K562 (cell line): ENCODE data around the gene KRTAP10-11. TPM values are rescaled to one million over a fixed set of nuclear protein-coding genes. Genes with fewer than 3 reads are reported as not detected.

Source experiments
- ATAC-seq: fragments of 200-7000 bp; cut with Tn5 transposase; 3 replicates; pipeline ENCODE4 v1.9.1; 2020; ENCODE audit warnings: moderate library complexity
- BruUV-seq: library from RNA; stranded (reverse); fragments of 400-500 nt; replicated peaks from 2 replicates; lab custom pipeline; 2021; lab: Mats Ljungman, UMichigan
- CTCF ChIA-PET: fragments of 300-600 bp; formaldehyde crosslinking; extraction: SDS; loops from one replicate; lab custom pipeline; 2021; ENCODE audit warnings: low intra/inter-chr PET ratio; lab: Yijun Ruan, JAX
- POLR2A ChIA-PET: fragments of 300-600, 350-650 bp; sonication (Branson Sonifier 250); formaldehyde crosslinking; extraction: SDS; loops from one replicate; lab custom pipeline; 2021; ENCODE audit warnings: antibody characterized with exemption, inconsistent platforms; lab: Yijun Ruan, JAX
- DNase-seq, 4 experiments: peaks; one replicate each; pipeline versions ENCODE4 v3.0.0 to v3.0.0-alpha.2; 2011 to 2018; ENCODE audit warnings: low spot score in 3 of 4, mixed read lengths in 3 of 4; ENCODE audit errors: extremely low read depth in 1 of 4
- FAIRE-seq: peaks from 2 replicates; lab custom pipeline; 2011; peaks lifted over from hg19 to GRCh38; lab: Jason Lieb, UNC
- H2AFZ ChIP-seq: 2 replicates; pipeline ENCODE4 v1.6.0; 2011; ENCODE audit warnings: low read depth, low read length, control low read depth, inconsistent platforms
- H3K27ac ChIP-seq: fragments of 200-600 bp; 3 replicates; pipeline ENCODE4 v1.8.0; 2011; ENCODE audit warnings: low read depth, mild to moderate bottlenecking, control low read depth, inconsistent platforms, low read length, moderate library complexity, mixed read lengths; ENCODE audit errors: extremely low read depth
- H3K27me3 ChIP-seq, 2 experiments: fragments of 300-600 bp in 1 of 2; 2 replicates in 1 of 2; 3 replicates in 1 of 2; pipeline versions ENCODE4 v1.6.0 to v1.8.0; 2011; ENCODE audit warnings: inconsistent platforms in 2 of 2, low read length in 2 of 2, mild to moderate bottlenecking in 1 of 2, mixed read lengths in 1 of 2, moderate library complexity in 1 of 2; ENCODE audit not compliant: control insufficient read depth in 2 of 2, insufficient read depth in 2 of 2
- H3K36me3 ChIP-seq: fragments of 300-600 bp; 3 replicates; pipeline ENCODE4 v1.8.0; 2011; ENCODE audit warnings: mild to moderate bottlenecking, low read length, inconsistent platforms; ENCODE audit not compliant: control insufficient read depth, insufficient read depth
- H3K4me1 ChIP-seq, 2 experiments: fragments of 200-600 bp in 1 of 2; replicated peaks in 1 of 2; 2 replicates in 1 of 2; 3 replicates in 1 of 2; pipeline versions ENCODE4 v1.5.1 to v1.8.0; 2011; ENCODE audit warnings: inconsistent platforms in 2 of 2, low read length in 2 of 2, mild to moderate bottlenecking in 1 of 2, mixed read lengths in 1 of 2, moderate library complexity in 1 of 2; ENCODE audit not compliant: control insufficient read depth in 2 of 2, insufficient read depth in 2 of 2
- H3K4me2 ChIP-seq: 2 replicates; pipeline ENCODE4 v1.6.1; 2011; ENCODE audit warnings: low read length, control low read depth, inconsistent platforms, mixed read lengths; ENCODE audit not compliant: insufficient read depth
- H3K4me3 ChIP-seq: fragments of 200-600 bp; sonication (generic), shearing (Covaris generic); 2 replicates; pipeline ENCODE4 v1.5.1; 2016; ENCODE audit warnings: control low read depth, inconsistent platforms
- H3K79me2 ChIP-seq: fragments of 200-600 bp; 3 replicates; pipeline ENCODE4 v1.8.0; 2011; ENCODE audit warnings: low read length, inconsistent platforms; ENCODE audit not compliant: control insufficient read depth, insufficient read depth
- H3K9ac ChIP-seq, 2 experiments: 2 replicates each; pipeline versions ENCODE4 v1.6.0 to v1.6.1; 2011; ENCODE audit warnings: low read depth in 2 of 2, low read length in 2 of 2, control low read depth in 1 of 2, inconsistent platforms in 1 of 2, mild to moderate bottlenecking in 1 of 2, mixed read lengths in 1 of 2; ENCODE audit not compliant: insufficient read depth in 1 of 2
- H3K9me1 ChIP-seq: one replicate; pipeline ENCODE4 v1.6.0; 2011; ENCODE audit warnings: inconsistent platforms, mild to moderate bottlenecking, low read length, moderate library complexity; ENCODE audit not compliant: control insufficient read depth, insufficient read depth
- H3K9me3 ChIP-seq: replicated peaks from 2 replicates; pipeline ENCODE4 v1.5.1; 2011; ENCODE audit warnings: low read depth, low read length, inconsistent platforms; ENCODE audit not compliant: control insufficient read depth, insufficient read depth
- H4K20me1 ChIP-seq: replicated peaks from 2 replicates; pipeline ENCODE4 v1.6.1; 2011; ENCODE audit warnings: low read length, inconsistent platforms, mixed read lengths; ENCODE audit not compliant: control insufficient read depth, insufficient read depth
- HNRNPUL1 ChIP-seq: fragments of 200-400 bp; formaldehyde crosslinking; IDR thresholded peaks from 2 replicates; pipeline ENCODE4 v1.6.1; 2017; ENCODE audit warnings: low read length
- JUN ChIP-seq, 2 experiments: sonication (generic) in 1 of 2; formaldehyde crosslinking in 1 of 2; IDR thresholded peaks; 2 replicates each; pipeline versions ENCODE4 v1.6.1 to v1.8.0; 2012 to 2022; ENCODE audit warnings: borderline replicate concordance in 2 of 2, mild to moderate bottlenecking in 2 of 2, improper control_type of control experiment in 1 of 2, low read depth in 1 of 2, low read length in 1 of 2, missing genetic modification reagents in 1 of 2
- SMARCB1 ChIP-seq: IDR thresholded peaks from 2 replicates; pipeline ENCODE4 v1.6.1; 2011; ENCODE audit warnings: improper control_type of control experiment, low read depth; ENCODE audit not compliant: insufficient read length
- SMARCE1 ChIP-seq: fragments of 450-650 bp; IDR thresholded peaks from 2 replicates; pipeline ENCODE4 v1.7.1; 2016; ENCODE audit warnings: mild to moderate bottlenecking
- TCF7L2 ChIP-seq: fragments of 150-350 bp; IDR thresholded peaks from 2 replicates; pipeline ENCODE4 v1.6.1; 2016; ENCODE audit warnings: low read depth, mild to moderate bottlenecking, low read length, moderate library complexity
- ZFP36 ChIP-seq: fragments of 150-350 bp; IDR thresholded peaks from 2 replicates; pipeline ENCODE4 v1.6.1; 2018; ENCODE audit warnings: low read length, low read depth; ENCODE audit not compliant: partially characterized antibody
- WGBS: fragments of 100-300 bp; shearing (Covaris generic); methylation state at CpG from one replicate; pipeline ENCODE4 v1.1.6; 2016; ENCODE audit warnings: low coverage, mixed read lengths; ENCODE audit not compliant: insufficient coverage; ENCODE audit errors: missing lambda C conversion rate; 5-methylcytosine and 5-hydroxymethylcytosine counted together
- in situ Hi-C: fragments of 300-500 bp; cut with MboI; formaldehyde crosslinking; loops from 4 replicates; pipeline ENCODE4 v1.15.0; 2018; ENCODE audit warnings: inconsistent platforms, mixed read lengths
- intact Hi-C: fragments of 100-400 bp; cut with micrococcal nuclease; formaldehyde crosslinking; loops from 2 replicates; pipeline ENCODE4 v1.14.2; 2022
- polyA plus RNA-seq, 8 experiments: library from polyadenylated mRNA; depleted of rRNA in 4 of 8; stranded (reverse) in 5 of 8; unstranded in 3 of 8; fragments of >200 nt; fragmentation: Nextera tagmentation in 2 of 8; fragmentation: Illumina TruSeq in 1 of 8; extraction: Ambion mirVana in 2 of 8; extraction: Trizol in 1 of 8; gene quantifications; 2 replicates each; pipeline versions ENCODE4 v1.2.1 to v1.2.3, GENCODE V29; 2011 to 2014; ENCODE audit warnings: inconsistent platforms in 1 of 8, missing spikeins in 1 of 8
- total RNA-seq, 7 experiments: library from RNA; depleted of rRNA in 6 of 7; stranded (reverse); fragments of >200 nt in 6 of 7; fragmentation: Illumina TruSeq in 2 of 7; extraction: Trizol in 2 of 7; gene quantifications; 2 replicates each; pipeline versions ENCODE4 v1.2.1 to v1.2.3, GENCODE V29; 2011 to 2021; ENCODE audit warnings: low replicate concordance in 1 of 7
- TF ChIP-seq, protein P1 (sequence below): fragments of 250-450 bp; sonication (Bioruptor Pico); IDR thresholded peaks from 2 replicates; pipeline ENCODE4 v1.5.0; 2021; ENCODE audit warnings: mild to moderate bottlenecking, borderline replicate concordance
- TF ChIP-seq, protein P2 (sequence below): sonication (generic); formaldehyde crosslinking; IDR thresholded peaks from 2 replicates; pipeline ENCODE4 v1.8.0; 2022; ENCODE audit warnings: mild to moderate bottlenecking, missing genetic modification reagents
- TF ChIP-seq, protein P3 (sequence below): fragments of 250-450 bp; sonication (Bioruptor Pico); IDR thresholded peaks from 2 replicates; pipeline ENCODE4 v1.4.0; 2020
- TF ChIP-seq, protein P4 (sequence below), 3 experiments: IDR thresholded peaks in 2 of 3; conservative IDR thresholded peaks in 1 of 3; 2 replicates each; pipeline ENCODE4 v1.5.1; 2011 to 2012; ENCODE audit warnings: low read length in 3 of 3, mild to moderate bottlenecking in 3 of 3, control low read depth in 2 of 3, improper control_type of control experiment in 1 of 3, inconsistent platforms in 1 of 3, low read depth in 1 of 3, mixed read lengths in 1 of 3, moderate library complexity in 1 of 3; ENCODE audit not compliant: insufficient read depth in 2 of 3

The KRTAP10-11 gene
- total and polyA plus RNA-seq, 9 of the 15 experiments (the other 6 are each of a cell fraction or from before 2014, with no cell fraction given): not detected

DNA sequence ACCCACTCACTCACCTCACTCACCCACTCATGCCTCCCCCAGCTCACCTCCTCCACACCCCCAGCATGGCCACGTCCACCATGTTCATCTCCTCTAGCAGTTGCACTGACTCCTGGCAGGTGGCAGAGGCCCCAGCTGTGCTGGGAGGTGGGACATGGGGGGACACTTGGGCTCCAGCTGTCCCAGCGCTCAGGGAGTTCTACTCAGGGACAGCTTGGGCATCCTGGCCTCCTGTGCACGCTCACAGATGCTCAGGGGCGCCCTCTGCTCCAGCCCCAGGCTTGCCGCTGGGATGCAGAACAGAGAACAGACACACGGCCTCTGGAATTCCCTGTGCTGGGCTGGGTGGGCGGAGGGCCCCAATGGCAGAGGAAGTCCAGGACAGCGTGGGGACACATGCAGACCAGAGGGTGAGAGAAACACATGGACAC, 29.1 kb upstream of the KRTAP10-11 start (continued):
- TF ChIP-seq, protein P1, sequence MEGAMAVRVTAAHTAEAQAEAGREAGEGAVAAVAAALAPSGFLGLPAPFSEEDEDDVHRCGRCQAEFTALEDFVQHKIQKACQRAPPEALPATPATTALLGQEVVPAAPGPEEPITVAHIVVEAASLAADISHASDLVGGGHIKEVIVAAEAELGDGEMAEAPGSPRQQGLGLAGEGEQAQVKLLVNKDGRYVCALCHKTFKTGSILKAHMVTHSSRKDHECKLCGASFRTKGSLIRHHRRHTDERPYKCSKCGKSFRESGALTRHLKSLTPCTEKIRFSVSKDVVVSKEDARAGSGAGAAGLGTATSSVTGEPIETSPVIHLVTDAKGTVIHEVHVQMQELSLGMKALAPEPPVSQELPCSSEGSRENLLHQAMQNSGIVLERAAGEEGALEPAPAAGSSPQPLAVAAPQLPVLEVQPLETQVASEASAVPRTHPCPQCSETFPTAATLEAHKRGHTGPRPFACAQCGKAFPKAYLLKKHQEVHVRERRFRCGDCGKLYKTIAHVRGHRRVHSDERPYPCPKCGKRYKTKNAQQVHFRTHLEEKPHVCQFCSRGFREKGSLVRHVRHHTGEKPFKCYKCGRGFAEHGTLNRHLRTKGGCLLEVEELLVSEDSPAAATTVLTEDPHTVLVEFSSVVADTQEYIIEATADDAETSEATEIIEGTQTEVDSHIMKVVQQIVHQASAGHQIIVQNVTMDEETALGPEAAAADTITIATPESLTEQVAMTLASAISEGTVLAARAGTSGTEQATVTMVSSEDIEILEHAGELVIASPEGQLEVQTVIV (CRISPR knock-in tag): no peak
- TF ChIP-seq SMARCE1: no peak
- TF ChIP-seq SMARCB1: no peak
- TF ChIP-seq, protein P2, sequence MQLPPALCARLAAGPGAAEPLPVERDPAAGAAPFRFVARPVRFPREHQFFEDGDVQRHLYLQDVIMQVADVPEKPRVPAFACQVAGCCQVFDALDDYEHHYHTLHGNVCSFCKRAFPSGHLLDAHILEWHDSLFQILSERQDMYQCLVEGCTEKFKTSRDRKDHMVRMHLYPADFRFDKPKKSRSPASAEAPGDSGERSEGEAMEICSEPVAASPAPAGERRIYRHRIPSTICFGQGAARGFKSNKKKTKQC (CRISPR knock-in tag): no peak
- TF ChIP-seq, all 486 proteins: peak for 0

DNA sequence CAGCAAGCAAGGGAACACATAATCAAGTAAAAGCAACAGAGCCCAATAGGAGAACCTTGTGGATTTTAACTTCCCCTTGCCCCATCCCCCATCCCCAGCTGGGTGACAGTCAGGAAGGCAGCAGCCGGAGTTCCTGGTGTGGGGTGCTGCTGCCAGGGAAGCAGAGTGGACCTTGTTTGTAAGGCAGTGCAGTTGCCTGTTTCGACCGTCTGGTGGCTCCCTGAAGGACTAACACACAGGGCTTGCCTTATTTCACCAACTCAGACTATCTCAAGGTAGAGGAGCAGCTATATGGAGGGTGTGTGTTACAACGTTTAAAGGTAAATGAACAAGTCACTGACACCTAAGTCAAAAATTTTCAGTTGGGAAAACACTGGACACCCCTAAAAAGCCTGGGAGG, 27.7 kb upstream of the KRTAP10-11 start:
- H3K9me3 ChIP-seq: no peaks in the 10 kb centered on the region
- in situ Hi-C loops (no loop called here), intact Hi-C loops (no loop called here)
- FAIRE-seq (peak; percentile 52), DNase-seq (no peak), ATAC-seq (peak; percentile 51; the same call in 1 of the 3 replicates)
- peaks cover 0 to 10% of the 10 kb centered on the region in 2 experiments; a peak in 2 of 5 replicates for H3K4me1 ChIP-seq
- H3K27me3 ChIP-seq: peaks cover 14 to 37% of the 10 kb centered on the region in 2 experiments; a peak in 4 of 5 replicates
- no peak overlapping the region for H3K4me3 ChIP-seq
- H4K20me1 ChIP-seq: no peaks in the 10 kb centered on the region
- TF ChIP-seq SMARCB1 (no peak), JUN (IDR thresholded peaks at IDR 0.05; ENCODE audit: borderline replicate concordance, low read depth, low read length) (no peak), JUN (CRISPR knock-in tag; IDR thresholded peaks at IDR 0.05; ENCODE audit: borderline replicate concordance) (no peak), TCF7L2 (no peak), ZFP36 (no peak), HNRNPUL1 (no peak)
- TF ChIP-seq, protein P3, sequence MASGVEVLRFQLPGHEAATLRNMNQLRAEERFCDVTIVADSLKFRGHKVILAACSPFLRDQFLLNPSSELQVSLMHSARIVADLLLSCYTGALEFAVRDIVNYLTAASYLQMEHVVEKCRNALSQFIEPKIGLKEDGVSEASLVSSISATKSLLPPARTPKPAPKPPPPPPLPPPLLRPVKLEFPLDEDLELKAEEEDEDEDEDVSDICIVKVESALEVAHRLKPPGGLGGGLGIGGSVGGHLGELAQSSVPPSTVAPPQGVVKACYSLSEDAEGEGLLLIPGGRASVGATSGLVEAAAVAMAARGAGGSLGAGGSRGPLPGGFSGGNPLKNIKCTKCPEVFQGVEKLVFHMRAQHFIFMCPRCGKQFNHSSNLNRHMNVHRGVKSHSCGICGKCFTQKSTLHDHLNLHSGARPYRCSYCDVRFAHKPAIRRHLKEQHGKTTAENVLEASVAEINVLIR: no peak
- TF ChIP-seq, protein P4, sequence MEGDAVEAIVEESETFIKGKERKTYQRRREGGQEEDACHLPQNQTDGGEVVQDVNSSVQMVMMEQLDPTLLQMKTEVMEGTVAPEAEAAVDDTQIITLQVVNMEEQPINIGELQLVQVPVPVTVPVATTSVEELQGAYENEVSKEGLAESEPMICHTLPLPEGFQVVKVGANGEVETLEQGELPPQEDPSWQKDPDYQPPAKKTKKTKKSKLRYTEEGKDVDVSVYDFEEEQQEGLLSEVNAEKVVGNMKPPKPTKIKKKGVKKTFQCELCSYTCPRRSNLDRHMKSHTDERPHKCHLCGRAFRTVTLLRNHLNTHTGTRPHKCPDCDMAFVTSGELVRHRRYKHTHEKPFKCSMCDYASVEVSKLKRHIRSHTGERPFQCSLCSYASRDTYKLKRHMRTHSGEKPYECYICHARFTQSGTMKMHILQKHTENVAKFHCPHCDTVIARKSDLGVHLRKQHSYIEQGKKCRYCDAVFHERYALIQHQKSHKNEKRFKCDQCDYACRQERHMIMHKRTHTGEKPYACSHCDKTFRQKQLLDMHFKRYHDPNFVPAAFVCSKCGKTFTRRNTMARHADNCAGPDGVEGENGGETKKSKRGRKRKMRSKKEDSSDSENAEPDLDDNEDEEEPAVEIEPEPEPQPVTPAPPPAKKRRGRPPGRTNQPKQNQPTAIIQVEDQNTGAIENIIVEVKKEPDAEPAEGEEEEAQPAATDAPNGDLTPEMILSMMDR (IDR thresholded peaks at IDR 0.05 in 2 of 3, conservative IDR thresholded peaks at IDR 0.05 in 1 of 3; ENCODE audit: insufficient read depth in 2 of 3, low read depth in 1 of 3, low read length in 3 of 3): peak in 1 of 3 experiments; percentile 9; a peak in 1 of 6 replicates
- CTCF ChIA-PET: no interaction called here
- H3K9me1 ChIP-seq: peaks cover 3% of the 10 kb centered on the region
- no peak overlapping the region for H3K4me2 ChIP-seq
- no peaks in the 10 kb centered on the region for H3K36me3 ChIP-seq
- BruUV-seq: no TSS peak
- POLR2A ChIA-PET: no interaction called here
- no peak overlapping the region for H3K27ac ChIP-seq
- WGBS: 0% methylated on average over 4 of the region's 4 CpGs
- no peaks in the 10 kb centered on the region for H3K79me2 ChIP-seq
- no peak overlapping the region for H2AFZ ChIP-seq
- no peak overlapping the region for H3K9ac ChIP-seq
